NOMO-1 (cell line): ENCODE measurements around the gene NOM1.

ENCODE experiments used
- DNase-seq, 2 experiments: peaks; one replicate each; lab custom pipeline; 2025; ENCODE audit not compliant: unreplicated experiment in 2 of 2; lab: John Stamatoyannopoulos, UW

NOM1 gene

DNA sequence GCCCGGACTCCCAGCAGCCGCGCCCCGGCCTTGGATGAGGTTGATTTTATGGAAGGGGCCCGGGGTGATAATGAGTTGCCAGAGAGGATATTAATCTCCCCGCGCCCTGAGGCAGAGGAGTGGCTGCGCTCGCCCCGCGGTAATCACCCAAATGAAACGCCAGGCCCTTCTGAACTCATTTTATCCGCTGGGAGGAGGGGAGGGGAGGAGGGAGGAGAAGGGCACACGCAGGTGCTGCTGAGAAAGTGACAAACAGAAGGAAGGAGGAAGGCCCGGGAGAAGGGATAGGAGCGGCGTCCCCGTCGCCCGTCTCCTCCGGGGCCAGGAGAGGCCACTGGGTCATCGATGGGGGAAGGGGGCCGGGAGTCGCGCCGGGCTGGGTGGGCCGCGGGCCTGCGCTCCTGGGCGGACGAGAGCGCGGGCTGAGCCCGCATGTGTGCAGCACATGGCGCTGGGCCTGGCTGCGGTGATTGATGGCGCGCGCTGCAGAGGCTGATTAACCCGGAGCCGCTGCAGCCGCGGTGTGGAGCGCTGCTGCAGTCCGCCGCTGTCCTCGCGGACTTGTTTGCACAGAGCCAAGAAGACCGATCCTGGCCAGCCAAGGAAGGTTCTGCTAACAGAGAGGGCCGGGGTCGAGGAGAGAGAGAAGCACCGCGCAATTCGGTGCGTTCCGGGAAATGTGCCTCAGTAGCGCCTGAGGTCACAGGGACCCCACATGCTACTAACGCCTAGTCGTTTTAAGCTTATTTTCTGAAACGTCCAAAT is 54.4 kb downstream of the NOM1 start:
- no peak for DNase-seq

DNA sequence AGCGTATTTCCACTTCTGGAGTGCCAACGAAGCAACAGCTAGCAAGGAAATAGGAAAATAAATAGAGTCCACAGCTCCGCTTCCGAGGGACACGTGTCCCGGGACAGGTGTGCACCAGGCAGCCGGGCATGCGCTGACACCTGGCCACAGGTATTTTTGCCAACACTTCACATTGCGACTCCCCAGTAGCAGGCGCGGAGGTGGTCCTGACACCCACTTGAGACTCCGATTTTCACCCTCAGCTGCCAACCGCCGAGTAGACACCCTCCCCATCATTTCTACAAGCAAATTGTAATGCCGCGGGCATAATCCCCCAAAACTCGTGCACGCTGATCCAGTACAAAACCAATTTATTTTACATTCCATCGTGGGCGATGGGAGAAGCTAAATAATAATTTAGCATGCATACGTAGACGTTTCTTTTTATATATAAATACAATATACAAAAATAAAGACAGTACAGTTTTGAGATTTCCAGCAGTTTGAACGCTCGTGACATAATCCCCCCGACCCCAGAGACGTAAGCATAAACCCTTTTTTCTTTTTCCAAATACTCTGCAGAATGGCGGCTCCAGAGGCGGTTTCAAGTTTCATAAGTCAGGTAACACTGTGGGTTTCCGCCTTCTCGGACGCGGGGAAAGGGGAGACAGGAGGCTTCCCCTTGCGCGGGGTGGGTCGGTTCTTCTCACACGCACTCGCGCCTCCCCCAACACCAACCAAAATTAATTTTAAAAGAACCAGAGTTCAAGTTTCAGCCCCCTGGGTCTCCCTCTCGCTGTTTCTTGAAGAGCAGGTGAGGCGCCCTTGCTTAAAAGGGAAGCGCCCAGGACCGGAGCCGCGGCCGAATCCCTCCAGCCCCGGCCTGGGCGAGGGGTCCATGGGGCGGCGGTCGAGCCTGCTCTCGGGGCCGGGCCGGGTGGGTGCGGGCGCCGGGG is 55.3 kb downstream of the NOM1 start:
- DNase-seq = no peak

DNA sequence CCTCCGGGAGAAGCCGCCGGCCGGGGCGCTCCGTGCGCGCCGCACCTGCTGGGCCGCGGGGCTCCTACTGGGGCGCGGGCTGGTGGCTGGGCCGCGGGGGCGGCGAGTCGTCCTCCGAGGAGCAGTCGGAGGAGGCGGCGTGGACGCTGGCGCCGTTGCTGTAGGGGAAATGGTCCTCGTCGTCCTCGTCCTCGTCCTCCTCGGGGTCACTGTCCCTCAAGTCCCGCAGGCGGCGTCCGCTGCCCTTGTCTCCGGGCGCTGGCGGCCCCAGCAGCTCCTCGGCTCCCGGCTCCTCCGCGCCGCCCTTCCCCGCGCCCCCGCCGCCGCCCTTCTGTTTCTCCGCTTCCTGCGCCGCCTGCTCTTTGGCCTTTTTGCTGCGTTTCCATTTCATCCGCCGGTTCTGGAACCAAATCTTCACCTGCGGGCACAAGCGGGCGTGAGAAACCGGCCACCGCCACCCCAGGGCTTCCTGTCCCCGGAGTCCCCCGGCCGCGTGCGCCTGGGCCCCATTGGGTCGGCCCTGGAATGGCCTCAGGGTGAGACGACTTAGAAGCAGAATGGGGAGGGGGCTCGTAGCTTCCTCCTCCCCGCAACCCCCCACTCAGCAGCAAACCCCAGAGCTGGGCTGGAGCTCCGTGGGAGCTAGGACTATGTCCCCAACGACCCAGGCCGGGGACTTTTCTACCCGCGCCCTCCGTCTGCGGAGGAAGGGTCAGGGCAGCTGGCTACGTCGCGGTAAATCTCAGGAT is 56.1 kb downstream of the NOM1 start:
- DNase-seq = no peak

DNA sequence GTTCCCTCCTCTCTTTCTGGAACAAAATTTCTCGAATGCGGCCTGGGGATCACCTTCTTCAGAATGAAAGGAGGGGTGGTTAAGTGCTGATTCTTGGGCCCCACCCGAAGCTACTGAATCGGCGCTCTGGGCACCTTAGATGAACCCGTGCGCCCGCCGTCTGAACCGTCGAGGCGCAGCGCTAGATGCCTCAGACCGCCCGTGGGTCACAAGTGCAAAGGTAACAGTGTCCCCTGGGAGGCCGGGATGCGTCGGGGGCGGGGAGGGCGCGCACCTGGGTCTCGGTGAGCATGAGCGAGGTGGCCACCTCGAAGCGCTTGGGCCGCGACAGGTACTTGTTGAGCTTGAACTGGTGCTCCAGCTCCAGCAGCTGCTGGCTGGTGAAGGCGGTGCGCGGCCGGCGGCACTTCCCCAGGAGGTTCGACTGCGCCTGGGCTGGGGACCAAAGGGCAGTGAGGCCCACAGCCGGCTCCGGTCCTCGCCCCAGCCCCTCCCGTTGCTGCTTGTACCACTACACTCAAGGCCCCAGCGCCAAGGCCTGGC is 56.8 kb downstream of the NOM1 start:
- DNase-seq = no peak

DNA sequence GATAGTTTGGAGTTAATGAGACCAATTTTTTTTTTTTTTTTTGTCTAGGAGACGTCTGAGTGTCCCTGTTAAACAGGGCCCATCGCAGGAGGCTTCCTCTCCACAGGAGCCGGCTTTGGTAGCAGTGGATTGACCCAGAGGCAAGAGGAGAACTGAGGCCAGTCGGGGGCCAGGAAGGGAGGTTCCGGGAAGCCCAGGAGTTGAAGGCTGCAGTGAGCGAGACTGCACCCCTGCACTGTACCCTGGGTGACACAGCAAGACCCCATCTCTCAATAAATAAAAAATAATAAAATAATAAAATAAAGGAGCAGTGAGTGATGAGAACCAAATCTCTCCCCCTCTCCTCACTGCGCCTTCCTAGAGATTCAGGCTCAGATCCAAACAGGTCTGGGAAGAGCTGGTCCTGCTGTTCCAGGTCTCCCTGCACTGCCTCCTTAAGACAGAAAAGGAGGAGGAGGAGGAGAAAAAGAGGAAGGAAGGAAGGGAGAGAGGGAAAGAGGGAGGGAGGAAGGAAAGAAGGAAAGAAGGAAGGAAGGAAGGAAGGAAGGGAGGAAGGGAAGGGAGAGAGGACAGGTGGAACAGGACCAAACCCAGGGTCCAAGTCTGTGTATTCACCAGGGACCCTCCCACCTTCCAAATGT is 57.4 kb downstream of the NOM1 start:
- DNase-seq = no peak

DNA sequence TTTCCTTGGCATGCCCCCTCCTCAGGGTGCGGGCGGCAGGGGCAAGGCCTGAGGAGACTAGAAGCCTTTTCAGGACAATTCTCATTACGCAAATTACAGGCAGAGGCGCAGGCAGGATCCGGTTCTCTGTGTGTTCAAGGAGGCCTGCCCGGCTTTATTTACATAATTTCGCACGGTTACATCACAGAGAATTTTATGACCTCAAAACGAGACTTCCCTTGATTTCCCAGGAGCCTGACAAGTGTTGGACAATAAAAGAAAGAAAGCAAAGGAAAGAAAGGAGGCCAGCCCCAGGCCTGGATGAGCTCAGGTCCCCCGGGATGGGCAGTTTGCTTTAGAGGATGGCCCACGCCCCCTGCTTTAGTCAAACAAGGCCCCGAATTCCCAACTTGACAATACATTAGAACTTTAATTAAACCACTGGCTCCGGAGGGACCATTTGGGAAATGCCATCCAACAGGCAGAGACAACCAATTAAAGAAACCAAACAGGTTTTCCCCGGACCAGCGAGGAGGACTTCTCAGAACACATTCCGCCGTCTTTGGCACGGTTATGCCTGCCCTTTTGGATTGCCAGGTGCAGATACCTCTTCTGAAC is 58.1 kb downstream of the NOM1 start:
- DNase-seq = no peak

DNA sequence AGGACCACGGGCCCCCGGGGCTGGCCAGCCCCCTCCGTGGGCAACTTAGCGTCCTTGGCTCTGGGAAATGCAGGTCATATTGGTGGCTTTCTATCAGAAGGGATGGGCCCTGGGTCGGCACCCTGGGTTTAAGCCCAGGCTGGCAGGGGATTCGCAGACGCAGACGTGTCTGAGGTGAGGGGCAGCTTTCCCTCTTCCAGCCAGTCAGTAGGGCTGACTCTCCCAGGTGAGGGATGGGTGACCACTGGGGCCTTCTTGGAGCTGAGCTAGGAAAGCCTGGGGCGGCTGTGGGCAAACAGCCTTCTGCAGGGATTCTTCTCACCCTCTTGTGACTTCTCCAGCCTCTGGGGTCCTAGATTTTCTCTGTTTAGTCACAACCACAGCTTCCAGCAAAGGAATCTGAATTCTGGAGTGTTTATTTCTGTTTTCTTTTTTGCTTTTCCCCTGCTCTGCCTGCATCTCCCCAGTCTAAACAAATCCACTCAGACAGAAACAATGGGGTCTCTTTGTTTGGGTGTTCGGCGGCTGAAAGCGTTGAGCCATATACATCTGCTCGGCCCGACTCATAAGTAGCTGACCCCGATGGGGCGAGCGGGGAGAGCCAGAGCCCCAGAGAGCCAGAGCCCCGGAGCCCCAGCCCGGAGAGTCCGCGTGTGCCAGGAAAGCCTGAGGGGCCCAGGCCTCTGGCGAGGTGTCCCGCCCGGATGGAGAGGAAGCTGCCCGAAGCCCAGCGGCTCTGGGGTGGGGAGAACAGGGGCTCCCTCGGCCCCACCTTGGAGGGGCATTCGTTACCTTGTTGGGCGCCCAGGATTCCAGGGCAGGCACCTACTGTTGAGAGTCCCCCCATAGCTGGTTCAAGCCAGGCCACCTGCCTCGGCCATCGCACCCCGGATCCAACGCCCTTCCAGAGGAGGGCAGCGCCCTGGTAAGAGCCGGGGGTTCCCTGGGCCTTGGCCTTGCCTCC is 59.0 kb downstream of the NOM1 start:
- no peak for DNase-seq

DNA sequence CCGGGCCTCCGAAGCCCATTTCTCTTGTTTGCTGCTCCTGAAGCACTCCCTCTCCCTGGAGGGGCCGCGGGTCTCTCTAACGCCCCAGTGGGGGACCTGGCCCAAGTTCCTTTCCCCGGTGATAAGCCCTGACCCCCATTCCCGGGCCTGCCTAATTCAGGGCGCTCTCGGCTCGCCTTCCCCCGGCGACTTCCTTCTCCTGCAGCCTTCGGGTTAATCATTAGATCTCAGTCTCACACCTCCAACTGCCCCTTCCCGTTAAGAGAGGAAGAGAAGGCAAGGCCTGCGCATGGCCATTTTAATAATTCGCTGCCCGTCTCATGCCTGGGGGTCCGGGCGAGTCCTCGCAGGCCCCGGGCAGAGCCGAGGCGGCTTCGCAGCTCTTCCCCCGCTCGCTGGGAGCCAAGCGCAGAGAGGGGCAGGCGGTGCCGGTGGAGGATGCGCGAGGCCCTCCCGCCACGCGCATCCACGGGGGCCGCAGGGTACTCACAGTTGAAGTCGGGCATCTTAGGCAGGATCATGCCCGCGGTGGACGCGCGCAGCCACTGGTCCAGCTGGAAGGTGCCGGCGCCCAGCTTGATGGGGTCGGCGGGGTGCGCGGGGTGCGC is 59.8 kb downstream of the NOM1 start:
- DNase-seq = no peak

DNA sequence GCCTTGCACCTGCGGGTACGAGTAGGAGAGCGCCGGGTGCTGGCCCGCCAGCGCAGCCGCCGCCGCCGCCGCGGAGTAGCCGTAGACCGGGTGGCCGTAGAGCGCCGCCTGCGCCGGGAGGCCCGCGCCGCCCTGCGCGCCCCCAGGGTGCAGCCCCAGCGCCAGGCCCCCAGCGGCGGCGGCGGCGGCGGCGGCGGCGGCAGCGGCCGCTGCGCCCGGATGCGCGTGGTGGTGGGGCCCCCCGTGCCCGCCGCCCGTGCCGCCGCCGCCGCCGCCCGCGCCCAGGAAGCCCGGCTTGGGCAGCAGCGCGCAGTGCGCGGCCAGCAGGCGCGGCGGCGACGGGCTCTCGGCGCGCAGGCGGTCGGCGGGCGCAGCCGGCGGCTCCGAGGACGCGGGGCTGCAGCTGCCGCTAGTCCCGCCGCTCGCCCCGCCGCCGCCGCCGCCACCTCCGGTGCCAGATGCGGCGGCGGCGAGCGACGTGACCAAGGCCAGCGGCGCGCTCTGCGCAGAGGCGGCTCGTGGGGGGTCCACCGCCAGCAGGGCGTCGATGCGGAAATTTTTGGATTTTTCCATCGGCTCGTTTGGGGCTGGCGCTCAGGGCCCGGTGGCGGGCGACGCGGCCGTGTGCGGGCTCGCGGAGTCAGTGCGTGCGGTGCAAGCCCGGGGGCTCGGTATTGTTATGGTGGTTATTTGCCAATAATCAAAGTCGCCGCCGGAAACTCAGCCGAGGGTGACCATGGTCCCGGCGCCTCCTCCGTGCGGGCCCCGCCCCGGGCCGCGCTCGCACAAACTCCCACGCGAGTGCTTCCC is 60.5 kb downstream of the NOM1 start:
- no peak for DNase-seq

DNA sequence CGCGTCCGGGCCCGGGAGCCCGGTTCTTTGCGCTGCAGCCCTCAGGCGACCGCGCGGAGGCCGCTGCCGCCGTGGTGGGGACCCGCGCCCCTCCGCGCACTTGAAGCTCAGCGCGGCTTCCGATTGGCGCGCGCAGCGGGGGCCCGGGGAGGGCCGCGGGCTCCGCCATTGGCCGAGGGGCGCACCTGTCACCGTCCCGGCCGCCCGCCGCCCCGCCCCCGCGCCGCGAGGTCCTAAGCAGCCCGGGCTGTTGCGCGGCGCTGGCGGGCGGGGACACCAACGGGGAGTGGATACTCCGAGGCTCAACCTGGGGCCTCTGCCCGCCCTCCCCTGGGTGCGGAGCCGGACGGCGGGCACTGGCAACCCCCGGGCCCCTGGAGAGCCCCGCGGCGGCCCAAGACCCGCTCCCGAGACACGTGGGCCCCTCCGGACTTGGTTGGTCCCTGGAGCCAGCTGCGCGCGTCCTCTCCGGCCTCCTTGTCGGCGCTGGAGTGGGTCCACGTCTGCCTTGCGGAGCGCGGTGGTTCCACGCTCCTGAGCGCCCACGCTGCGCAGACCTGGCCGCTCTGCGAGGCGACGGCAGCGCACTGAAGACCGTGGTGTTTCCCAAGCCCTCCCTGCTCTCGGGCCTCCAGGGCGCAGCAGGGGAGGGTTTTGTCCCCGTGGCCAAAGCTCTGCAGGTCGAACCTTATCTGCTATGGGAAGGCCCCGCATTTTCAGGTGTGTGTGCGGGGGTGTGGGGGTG is 61.2 kb downstream of the NOM1 start, which contains the start of gene MNX1:
MNX1 (minus strand) TSS at position 76 of the 745 bp plus-strand sequence. CDS start 313 bp downstream, outside the sequence.
- no peak for DNase-seq

DNA sequence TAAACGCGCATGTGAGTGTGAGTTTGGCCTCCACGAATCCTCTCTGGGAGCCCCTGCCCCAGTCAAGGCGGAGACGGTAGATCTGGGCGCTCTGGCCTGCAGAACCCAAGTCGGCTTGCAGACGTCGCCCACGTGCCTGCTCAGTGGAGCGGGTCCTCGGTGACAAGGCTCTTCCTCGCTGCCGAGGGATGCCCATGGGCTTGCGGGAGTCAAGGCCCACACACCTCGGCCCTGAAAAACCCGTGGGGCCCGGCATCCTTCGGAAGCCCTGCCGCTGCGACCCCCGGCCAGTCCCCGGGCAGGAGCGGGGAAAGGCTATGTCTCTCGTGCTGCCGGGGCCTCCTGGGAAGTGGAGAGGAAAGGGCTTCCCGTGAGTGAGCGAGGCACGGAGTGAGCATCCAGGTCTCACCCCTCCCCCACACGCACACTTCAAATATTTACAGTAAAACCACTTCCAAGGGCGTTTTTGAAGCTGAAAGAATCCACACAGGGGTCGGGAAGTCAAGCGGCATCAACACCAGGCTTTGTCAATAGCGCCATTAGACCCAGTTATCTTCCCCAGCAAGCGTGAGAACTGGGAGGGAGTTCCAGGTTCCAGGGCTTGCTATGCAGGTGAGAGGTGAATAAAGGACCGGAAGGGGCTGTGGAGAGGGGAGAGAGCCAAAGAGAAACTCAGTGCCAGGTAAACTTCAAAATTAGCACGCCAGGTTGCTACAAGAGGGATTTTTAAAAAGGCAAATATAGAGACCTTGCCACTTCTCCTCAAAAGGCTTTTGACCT is 62.0 kb downstream of the NOM1 start:
- no peak for DNase-seq

DNA sequence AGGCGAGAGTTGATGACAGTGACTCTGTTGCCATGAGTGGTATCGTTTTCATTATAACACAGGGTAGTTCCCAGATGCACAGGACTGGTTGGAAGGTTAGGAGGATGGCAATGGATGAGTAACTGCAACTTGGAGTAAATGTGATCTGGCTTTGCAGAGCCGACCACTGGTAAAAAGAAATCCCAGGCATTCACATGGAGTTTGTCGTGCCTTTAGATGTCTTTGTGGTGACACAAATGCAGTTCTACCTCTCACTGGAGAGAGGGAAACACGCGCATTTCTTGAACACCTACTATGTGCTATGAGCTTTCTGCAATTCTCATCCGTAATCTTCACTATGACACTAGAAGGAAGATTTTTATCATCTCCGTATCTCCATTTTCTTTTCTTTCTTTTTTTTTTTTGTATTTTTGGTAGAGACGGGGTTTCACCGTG is 62.6 kb downstream of the NOM1 start:
- DNase-seq = no peak

DNA sequence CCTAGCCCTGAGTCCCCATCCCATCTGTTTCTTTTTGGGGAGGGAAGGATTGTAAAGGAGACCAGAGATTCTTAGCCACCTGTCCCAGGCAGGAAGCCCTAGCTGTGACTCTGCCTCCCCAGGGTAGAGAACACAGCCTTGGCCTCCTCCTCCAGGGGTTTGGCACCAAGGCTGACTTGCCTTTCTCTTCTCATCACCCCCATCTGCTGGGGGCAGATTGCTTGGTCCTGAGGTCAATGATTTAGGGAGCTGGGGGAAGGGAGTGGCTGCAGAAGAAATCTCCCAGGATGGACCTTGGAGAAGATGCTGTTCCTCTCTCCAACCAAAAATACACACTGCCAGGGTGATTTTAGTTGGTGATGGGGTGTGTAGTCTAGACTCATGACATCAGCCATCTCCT is 63.6 kb downstream of the NOM1 start:
- DNase-seq = no peak

DNA sequence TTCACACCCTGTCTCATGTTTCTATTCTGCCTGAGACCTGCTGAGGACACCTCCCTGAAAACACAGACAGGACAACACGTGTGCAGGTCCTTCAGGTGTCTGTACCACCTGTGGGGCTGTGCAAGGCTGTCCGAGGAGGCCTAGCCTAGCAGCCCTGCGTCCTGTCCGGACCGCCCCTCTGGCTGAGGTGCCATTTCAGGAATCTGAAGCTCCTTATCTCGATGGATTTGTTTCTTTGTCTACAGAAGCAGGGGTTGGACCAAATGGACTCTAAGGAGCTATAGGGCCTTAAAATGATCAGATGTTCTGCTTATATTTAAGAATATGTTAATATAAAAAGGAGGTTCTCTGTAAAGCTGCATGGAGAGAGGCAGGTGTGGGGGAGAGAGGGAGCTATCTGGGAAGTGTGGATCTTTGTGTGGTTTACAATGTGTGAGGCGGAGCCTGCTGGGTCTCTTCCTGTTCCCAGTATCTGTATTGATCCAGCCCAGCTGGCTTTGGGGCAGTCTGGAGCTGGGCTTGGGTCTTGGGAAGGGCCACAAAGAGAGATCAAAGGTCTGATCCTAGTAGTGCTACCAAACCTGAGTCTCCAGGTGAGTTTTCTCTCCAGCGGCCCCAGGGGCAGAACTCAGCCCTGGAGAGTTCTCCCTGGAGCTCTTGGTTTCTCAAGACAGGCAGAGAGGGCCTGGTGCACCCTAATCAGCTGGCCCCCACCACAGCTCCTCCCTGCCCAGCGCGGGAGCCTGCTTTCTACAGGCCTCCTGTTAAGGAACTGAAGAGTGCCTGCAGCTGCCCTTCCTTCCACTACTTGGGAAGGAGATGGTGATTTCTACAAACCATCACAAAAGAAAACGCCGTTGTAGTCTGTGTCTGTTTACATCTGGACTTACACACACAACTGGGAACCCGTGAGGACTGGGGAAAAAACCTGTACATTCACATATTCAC is 64.4 kb downstream of the NOM1 start:
- DNase-seq = no peak
